Jurkat, Clone E6-1 (cell line): ENCODE results near the gene ZNF521.

ENCODE experiments used
- DNase-seq: peaks from one replicate; pipeline ENCODE4 v3.0.0-alpha.2; 2011; ENCODE audit warnings: low read depth, low spot score
- H3K4me3 ChIP-seq: 2 replicates; pipeline ENCODE4 v1.5.1; 2011; ENCODE audit warnings: mild to moderate bottlenecking, low read length, control low read depth, moderate library complexity

The ZNF521 gene

GRCh38 chr18:25074925-25075324 lies 277.0 kb downstream of the ZNF521 start:
- DNase-seq: no peak
- no peak overlapping the region for H3K4me3 ChIP-seq

DNA sequence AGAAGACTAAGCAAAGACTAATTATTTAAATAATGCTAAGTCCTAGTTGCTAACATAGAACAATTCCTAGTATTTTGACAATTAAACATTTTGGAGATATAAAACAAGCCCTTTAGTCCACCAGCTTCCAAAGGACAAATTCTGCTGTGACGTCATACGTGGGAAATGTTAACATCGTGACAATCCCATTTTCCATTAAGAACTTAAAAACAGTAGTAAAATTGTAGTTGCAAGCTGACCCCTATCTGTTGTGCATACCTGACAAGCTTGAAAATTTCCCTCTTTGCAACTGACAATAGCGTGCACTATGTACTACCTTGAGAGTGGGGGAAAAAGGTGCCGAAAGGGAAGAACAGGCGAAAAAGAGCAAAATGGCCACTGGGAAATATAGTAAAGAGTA lies 279.8 kb downstream of the ZNF521 start:
- no peak overlapping the region for H3K4me3 ChIP-seq
- no peak for DNase-seq

DNA sequence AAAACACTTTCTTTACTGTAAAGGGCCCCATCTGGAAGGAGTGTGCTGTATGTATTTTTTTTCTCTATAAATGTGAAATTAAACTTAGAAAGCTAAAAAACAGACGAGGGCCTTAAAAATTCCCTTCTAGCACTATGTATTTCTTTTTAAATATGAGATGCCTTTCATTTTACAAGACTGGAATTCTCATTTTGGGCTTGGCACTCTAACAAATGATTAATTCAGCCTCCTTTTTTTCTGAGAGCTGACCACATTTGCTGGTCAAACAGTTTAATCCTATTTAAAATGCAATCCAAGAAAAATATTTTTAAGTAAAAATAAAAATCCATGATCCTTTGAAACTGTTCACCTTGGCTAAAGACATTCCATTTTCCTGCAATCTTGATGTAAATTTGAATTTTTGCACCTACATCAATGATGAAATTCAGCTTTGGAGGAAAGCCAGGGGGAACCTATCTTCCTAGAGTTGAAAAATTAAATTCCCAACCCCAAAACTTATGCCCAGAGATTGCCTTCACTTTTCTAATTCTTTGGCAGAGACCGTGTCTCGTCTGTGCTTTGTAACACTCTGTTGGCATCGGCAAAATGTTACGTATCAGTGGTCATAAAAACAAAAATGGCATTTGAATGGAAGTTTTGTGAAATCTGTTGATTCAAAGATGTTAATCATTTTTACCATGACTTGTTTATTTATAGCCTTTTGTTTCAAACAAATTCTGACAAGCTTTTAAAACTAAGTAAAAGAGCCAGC lies 284.5 kb downstream of the ZNF521 start:
- no peak for DNase-seq
- H3K4me3 ChIP-seq: no peak overlapping the region

DNA sequence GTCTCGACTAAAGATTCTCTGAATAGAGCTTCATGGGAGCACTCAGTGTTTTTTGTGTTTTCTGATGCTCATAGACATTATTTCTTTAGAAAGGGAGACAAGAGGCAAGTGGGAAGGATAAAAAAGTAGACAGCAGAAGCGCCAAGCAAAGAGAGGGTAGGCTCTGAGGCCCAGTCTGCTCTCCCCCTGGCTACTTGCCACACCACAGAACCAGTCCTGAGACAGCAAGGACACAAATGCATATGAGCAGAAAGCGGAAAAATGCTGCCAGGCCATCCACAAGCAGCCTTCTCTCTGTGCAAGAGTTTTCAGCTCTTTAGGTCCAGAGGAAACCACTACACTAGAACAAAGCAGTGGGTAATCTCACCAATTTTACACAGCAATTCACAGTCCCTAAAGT lies 285.4 kb downstream of the ZNF521 start:
- H3K4me3 ChIP-seq: no peak overlapping the region
- DNase-seq: no peak

- no peak overlapping the region for H3K4me3 ChIP-seq
- no peak for DNase-seq
Measured at GRCh38 chr18:25062720-25063119, 289.2 kb downstream of the ZNF521 start.

GRCh38 chr18:25061395-25061794 lies 290.6 kb downstream of the ZNF521 start:
- no peak for DNase-seq

GRCh38 chr18:25058521-25058920 lies 293.4 kb downstream of the ZNF521 start:
- H3K4me3 ChIP-seq: no peak overlapping the region
- no peak for DNase-seq

More at GRCh38 chr18:25061395-25061794, 290.6 kb downstream of the ZNF521 start:
- H3K4me3 ChIP-seq: no peak overlapping the region

DNA sequence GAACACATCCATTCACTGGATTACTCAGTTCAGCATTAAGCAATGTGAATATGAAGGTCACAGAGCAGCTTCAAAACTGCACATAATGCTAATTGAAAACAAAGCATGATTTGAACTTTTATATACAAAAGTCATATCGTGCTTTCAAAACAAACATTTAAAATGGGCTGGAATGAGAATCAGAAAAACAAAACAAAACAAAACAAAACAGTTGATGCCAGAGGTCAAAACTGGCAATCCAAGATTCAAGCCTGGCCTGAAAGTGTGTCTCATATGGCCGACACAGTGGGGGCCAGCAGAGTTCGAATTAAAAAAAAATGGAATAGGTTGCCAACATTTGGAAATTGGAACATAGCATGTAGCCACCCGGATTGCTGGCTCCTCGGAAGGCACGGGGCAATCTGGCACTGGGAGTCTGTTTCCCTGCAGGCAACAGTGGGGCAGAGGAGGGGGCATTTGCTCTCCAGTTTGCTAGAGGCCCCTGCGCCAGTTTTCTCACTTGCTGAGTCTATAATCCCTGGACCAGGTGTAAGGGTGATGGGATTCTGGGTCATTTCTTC lies 294.4 kb downstream of the ZNF521 start:
- no peak for DNase-seq
- H3K4me3 ChIP-seq: no peak overlapping the region

DNA sequence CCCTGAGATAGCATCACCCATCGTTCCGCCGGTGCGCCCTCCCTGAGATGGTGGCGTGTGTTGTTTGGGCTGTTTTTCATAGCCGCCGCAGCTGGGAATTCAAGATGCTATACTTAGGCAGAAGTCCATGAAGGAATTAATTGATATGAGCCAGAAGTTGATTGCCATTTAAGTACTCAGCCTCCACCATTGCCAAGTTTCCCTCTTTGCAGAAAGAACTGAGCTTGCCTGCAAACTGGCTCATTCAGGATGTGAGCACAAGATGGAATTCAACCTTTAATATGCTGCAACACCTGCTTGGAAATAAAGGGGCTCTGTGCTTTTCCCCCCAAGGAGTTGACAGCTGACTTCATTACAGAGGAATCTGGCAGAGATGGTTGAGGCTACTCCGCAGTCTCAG lies 295.5 kb downstream of the ZNF521 start:
- DNase-seq: no peak
- H3K4me3 ChIP-seq: no peak overlapping the region

- DNase-seq: no peak
Measured at GRCh38 chr18:25055076-25055475, 296.9 kb downstream of the ZNF521 start.

GRCh38 chr18:25053466-25053865 lies 298.5 kb downstream of the ZNF521 start:
- no peak for DNase-seq
- H3K4me3 ChIP-seq: no peak overlapping the region

More at GRCh38 chr18:25055076-25055475, 296.9 kb downstream of the ZNF521 start:
- H3K4me3 ChIP-seq: no peak overlapping the region

GRCh38 chr18:25052511-25052921 lies 299.4 kb downstream of the ZNF521 start:
- DNase-seq: no peak
- no peak overlapping the region for H3K4me3 ChIP-seq

- no peak for DNase-seq
- H3K4me3 ChIP-seq: no peak overlapping the region
Measured at GRCh38 chr18:25050605-25051004, 301.4 kb downstream of the ZNF521 start.

DNA sequence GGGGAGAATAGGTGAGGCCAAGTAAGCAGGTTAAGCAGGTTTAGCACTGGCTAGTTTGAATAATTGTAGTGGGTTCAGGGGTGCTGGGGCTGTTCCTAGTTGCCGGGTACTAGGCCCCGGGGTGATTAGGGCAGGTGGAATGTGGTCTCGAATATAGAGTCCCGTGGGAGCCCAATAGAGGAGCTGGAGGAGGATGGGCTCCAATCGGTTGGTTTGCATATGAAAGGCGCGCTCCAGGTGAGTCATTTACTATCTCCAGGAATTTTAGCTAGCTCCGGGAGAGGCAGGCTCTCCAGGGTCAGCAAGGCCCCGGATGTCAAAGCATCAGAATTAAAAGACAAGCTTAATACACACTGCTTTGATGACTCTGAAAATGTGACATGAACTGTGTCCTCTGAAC lies 304.0 kb downstream of the ZNF521 start:
- H3K4me3 ChIP-seq: no peak overlapping the region
- no peak for DNase-seq

- H3K4me3 ChIP-seq: no peak overlapping the region
- DNase-seq: no peak
Measured at GRCh38 chr18:25047421-25047820, 304.5 kb downstream of the ZNF521 start.

DNA sequence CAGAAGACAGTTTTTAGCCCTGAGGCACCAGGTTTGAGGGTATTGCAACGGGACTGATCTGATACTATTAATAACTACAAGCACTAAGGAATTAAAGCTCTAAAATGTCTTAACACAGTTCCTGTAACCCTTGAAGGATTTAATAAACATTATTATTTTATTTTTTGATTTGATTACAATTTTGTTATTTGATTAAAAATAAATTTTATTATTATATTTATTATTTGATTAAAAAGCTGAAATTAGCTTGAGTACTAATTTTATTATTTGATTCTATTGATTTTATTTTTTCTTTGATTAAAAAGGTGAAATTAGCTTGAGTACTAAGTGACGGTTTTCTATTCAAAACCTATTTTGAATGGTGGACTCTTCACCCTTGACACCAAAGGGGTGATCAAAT lies 307.3 kb downstream of the ZNF521 start:
- no peak for DNase-seq
- H3K4me3 ChIP-seq: no peak overlapping the region

DNA sequence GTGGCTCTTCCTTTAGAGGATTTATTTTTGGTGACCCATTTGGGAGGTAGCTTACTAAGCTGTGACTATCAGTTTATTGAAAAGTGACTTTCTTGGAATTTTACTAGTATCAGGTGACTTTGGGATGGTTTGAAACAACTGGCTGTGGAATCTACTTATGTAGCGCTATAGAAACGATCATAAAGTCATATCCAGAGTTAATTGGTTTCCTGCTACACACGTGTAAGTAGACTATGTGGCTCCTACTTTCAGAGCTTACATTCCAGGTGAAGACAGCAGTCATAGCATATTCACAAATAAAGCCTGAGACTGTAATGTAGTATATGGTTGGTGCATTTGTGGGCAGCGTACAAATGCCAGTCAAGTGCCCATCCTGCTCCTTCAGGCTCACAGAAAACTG lies 308.9 kb downstream of the ZNF521 start:
- no peak for DNase-seq
- H3K4me3 ChIP-seq: no peak overlapping the region

DNA sequence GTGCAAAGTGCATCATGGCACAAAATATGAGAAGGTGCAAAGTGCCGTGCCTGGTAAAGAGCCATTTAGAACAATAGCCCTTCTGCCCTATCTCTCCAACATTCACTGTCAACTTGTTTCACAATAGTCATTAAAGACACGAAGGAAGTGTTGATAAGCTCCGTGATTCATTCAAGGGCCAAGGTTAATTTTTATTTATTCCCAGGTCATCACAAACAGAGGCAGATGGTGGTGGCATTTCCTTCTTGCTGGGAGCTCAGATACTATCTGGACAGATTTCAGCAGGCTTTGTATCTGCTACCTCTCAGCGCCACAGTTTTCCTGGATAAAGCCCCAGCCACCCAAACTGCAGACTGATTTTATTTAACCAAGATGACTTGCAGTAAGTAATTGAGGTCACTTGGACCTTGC lies 309.3 kb downstream of the ZNF521 start:
- no peak overlapping the region for H3K4me3 ChIP-seq
- no peak for DNase-seq

GRCh38 chr18:25039781-25040180 lies 312.2 kb downstream of the ZNF521 start:
- H3K4me3 ChIP-seq: no peak overlapping the region
- no peak for DNase-seq

DNA sequence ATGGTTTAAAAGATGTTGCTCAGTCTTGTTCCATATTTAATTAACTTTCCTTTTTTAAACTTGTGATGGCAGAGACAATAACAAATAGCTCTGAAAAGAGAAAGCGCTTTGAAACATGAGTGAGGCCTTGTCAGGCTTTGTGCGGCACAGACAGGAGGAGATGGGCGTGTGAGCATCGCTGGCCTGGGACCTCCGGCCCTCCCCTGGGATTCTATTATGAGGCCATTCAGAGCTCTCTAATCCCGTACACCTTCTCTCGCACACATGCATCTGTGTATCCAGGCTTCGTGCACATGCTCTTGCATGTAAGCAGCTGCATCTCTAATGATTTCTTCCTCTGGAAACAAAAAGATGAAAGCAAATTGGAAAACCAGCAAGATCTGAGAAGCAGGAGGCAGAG lies 313.7 kb downstream of the ZNF521 start:
- no peak for DNase-seq
- H3K4me3 ChIP-seq: no peak overlapping the region
